Stimulated activated CD8-positive, alpha-beta memory T cell treated with anti-CD3 and anti-CD28 coated beads, Interleukin-12 subunit alpha, Interleukin-12 subunit beta, amount 100 ng/mL, for 24 hours (primary cell): ENCODE data around the gene AMOTL2.

Experiments
- DNase-seq: peaks from one replicate; pipeline ENCODE4 v3.0.0-alpha.2; 2020; ENCODE audit errors: extremely low read depth

Gene AMOTL2

GRCh38 chr3:134366221-134366927 lies 7.9 kb downstream of the AMOTL2 start:
- no peak for DNase-seq

- no peak for DNase-seq
These were observed 8.5 kb downstream of the AMOTL2 start for GRCh38 chr3:134365766-134366065.

DNA sequence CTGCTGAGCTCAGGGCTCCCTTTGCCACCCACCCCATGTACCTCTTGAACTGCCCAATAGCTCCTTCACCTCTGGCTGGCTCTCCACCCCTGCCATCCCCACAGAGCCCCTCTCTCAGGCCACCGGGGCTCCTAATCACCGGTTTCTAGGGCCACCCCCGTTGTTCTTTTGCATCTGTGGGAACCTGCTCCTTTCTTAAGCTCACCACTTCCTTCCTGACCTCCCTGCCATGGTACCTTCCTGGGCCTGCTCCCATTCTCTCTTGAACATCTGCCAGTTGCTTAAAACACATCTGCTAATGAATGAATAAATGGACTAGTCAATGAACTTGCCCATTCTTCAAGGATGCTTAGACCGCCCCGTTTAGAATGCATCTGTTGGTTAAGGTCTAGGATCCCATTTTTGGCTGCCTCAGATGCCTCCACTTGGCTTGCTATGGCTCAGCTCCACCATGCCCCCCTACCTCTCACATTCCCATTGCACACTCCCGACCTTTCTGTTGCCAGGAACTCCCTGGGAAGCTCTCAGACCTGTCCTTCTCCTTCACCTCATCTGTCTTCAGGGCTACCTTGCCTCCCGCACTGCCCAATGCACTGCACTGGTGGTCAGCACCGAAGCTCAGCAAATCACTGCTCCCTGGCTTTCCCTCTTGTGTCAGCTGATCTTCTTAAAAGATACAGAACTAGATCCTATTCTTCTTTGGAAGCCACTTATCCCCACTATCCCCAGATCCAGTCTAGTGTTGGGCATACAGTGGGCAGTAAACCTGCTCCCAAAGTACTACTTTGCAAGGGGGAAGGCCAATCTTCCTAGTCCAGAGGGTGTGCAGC lies 9.1 kb downstream of the AMOTL2 start:
- DNase-seq: no peak

GRCh38 chr3:134364061-134364935 lies 9.9 kb downstream of the AMOTL2 start:
- DNase-seq: no peak

GRCh38 chr3:134363381-134363755 lies 10.9 kb downstream of the AMOTL2 start:
- no peak for DNase-seq

DNA sequence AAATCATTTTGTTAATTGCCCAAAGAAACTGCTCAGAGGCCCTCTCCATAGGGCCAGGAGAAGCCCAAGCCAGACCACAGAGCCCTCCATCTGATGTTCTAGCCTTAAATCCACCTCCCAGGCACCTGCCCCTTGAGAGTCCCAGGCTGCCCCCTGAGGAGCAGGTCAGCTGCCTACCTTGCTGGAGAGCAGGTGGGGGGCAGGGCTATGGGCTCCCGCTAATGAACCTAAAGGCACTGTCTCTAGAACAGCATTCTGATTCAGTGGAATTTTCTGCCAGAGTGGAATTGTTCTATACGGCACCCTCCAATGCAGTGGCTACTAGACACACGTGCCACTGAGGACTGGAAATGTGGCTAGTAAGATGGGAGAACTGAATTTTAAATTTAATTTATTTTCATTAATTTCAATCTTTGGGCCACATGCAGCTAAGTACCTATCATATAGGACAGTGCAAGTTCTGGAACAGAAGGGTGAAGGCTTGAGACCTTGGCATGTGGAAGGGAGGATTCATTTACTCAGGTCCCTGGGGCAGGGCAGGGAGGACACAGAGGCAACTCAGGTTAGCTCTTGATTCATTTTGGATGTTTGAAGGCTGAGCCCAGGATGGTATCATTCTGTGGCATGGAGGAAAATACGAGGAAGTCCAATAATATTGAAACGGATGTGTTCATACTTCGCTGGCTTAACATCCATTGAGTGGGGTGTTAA lies 11.4 kb downstream of the AMOTL2 start:
- DNase-seq: no peak

DNA sequence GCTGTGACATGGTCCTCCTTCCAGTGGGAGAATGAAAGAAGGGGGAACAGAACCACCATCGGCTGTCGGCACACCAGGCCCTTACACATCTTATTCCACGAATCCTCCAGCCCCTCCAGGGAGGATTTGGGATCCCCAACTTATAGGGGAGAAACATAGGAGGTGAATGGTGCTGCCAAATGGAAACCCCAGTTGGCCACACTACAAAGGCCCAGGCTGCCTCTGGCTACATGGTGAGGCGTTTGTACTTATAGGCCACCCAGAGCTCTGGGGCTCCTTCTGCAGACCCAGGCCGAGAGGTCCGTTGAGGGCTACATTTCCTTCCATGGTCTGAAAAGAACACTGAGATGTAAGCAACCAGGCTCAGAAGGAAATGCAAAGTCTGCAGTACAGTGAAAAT lies 12.0 kb downstream of the AMOTL2 start:
- DNase-seq: no peak

DNA sequence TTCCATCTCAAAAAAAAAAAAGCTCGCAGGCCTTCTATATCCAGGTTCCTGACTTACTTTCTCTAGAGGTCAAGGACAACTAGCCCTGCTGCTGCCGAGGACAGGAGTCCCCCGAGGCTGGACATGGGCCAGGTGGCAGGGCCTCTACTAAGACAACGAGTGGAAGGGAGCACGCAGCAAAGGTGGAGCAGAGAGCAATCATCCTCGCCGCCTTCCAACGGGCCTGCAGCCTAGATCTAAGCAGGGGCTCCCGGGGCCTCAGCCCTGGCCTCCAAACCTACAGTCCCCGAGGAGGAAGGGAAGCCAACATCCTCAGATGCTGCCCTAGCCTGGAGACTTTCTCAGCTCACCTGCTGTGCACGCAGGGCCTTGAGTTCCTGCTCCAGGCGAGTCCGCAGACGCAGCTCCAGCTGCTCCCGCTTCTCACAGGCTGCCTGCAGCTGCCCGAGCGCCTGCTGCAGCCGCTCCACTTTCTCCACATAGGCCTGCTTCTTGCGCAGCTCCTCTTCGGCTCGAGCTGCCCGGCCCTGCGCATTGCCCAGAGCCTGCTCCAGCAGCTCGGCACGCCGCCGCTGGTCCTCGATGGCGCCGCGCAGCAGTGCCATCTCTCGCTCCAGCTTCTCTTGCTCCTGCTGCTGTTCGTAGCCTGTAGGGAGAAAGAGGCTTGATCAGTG lies 12.9 kb downstream of the AMOTL2 start:
- no peak for DNase-seq

DNA sequence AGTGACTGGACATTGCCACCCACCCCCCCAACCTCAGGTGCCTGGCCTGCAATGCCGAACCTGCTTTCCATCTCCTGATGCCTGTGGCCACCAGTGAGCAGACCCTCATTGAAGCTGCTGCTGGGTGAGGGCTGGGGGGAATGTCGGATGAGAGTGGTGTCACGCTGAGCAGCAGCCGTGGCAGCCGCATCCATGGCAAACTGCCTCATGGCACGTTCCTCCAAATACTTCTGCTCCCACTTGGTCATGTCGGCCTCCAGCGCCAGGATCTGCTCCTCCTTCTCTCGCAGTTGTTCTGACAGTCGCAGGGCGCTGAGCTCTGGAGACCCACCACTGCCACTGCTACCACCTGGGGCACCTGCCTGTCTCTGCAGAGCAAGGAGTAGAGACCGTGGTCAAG lies 14.2 kb downstream of the AMOTL2 start:
- DNase-seq: no peak

- DNase-seq: no peak
These were observed 14.9 kb downstream of the AMOTL2 start for GRCh38 chr3:134359121-134360010.

DNA sequence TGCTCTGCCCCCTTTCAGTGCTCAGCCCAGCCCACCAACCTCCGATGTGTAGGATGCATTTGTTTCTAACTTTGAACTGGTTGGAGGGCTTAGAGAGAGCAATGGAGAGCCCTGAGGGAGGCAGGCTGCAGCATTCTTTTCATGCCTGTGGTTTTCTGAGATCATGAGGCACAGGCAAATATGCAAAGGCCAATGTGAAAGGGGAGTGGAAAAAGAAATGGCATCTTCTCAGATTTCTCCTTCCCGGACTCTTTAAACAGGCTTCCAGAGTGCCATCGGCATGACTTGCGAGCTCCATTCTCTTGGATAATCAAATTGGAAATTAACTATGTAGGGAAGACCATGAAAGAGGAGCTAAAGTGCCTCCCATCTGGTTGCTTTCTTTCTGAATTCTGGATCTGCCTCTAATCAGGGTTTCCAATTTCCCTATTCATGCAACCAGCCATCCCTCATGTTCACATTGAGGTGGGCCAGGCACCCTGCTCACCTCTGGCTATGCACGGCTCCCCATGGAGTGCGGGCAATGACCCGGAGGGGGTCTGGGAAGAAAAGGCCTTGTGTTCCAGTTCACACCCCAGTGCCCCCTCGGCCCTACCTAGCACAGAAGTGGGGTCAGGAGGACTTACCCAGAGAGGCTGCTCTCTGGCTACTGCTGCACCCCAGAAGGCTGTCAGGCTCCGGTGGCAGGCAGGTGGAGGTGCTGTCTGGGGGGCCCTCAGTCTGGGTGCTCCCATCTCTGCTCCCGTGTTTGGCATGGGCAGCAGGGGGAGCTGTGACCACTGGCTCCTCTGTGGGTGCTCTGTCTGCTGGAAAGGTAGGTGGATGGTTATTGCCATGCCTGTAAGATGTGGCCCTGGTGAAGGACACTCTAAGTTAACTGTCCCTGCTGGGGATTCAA lies 16.1 kb downstream of the AMOTL2 start:
- DNase-seq: no peak

DNA sequence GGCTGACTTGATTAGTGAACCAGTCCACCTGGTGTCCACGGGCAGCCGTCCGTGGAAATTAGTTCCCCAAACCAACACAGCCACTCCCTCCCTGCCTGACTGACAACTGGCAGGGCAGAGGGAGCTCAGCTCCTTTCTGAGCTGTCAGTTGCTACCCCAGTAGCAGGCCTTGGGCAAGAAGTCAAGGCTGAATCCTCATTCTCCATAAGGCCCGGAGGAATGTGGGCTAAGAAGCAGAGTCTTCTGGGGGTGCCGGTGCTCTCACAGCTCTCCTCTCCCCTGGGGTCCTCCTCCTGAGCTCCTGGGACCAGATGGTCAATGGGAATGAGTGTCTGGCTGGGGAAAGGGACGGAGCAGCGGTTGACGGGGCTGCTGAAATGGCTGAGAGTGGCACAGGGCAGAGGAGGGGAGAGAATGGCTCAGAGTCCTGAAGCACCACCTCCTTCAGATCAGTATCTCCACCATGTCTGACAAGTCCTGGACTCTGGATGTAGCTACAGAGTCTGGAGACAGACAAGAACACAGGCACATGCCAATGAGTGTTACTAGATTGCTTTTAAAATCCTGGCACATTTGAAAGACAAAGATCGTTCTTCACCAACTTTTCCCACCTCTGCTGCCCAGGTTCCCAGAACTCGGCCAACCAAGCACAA lies 16.9 kb downstream of the AMOTL2 start:
- DNase-seq: no peak

- no peak for DNase-seq
These were observed 17.7 kb downstream of the AMOTL2 start for GRCh38 chr3:134356411-134357040.

DNA sequence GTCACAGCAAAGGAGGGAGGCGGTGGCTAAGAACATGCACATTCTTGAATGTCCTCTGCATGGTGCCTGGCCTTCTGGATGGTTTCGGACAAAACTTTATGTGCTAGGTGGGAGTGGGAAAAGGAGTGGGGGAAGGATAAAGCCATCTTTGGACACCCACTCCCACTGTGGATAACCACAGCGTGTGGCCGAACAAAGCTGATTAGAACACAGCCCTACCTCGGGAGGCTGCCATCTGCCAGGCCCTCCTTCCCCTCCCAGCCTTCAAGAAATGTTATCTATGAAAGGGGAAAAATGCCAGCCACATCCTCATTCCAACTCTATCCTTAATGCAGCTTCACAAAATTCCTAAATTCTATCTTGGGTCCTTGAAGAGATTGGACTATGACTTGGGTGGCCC lies 18.8 kb downstream of the AMOTL2 start:
- no peak for DNase-seq

GRCh38 chr3:134354612-134355251 lies 19.5 kb downstream of the AMOTL2 start:
- no peak for DNase-seq

- no peak for DNase-seq
These were observed 20.2 kb downstream of the AMOTL2 start for GRCh38 chr3:134353831-134354611.
